SK-N-SH (cell line): ENCODE results near the gene FARSB. TPM values are rescaled to one million over a fixed set of nuclear protein-coding genes. Genes with fewer than 3 reads are reported as not detected.

Experiments used
- CTCF ChIA-PET: fragments of 300-600, 350-600 bp; formaldehyde crosslinking; extraction: SDS; loops from one replicate; lab custom pipeline; 2021; lab: Yijun Ruan, JAX
- POLR2A ChIA-PET: fragments of 350-600 bp; sonication (Branson Sonifier 250); formaldehyde crosslinking; extraction: SDS; loops from one replicate; lab custom pipeline; 2020; ENCODE audit warnings: antibody characterized with exemption, inconsistent platforms; lab: Yijun Ruan, JAX
- DNase-seq: peaks from one replicate; pipeline ENCODE4 v3.0.0; 2012
- H2AFZ ChIP-seq: fragments of 200-600 bp; sonication (generic); 2 replicates; pipeline ENCODE4 v1.8.1; 2016; ENCODE audit warnings: antibody characterized with exemption, mild to moderate bottlenecking, low read depth
- H3F3A ChIP-seq: fragments of 200-600 bp; sonication (generic); replicated peaks from 2 replicates; pipeline ENCODE3; 2016; ENCODE audit warnings: antibody characterized with exemption, mild to moderate bottlenecking; ENCODE audit not compliant: insufficient read depth
- H3K27ac ChIP-seq, 2 experiments: fragments of 200-500 bp in 1 of 2; fragments of 200-600 bp in 1 of 2; sonication (Bioruptor generic) in 1 of 2; sonication (generic), shearing (Covaris generic) in 1 of 2; 2 replicates each; pipeline versions ENCODE4 v1.5.1 to v1.6.1; 2014 to 2016; ENCODE audit warnings: low read depth in 2 of 2, inconsistent platforms in 1 of 2, low read length in 1 of 2, mild to moderate bottlenecking in 1 of 2, mixed read lengths in 1 of 2
- H3K27me3 ChIP-seq: fragments of 200-600 bp; sonication (generic), shearing (Covaris generic); 2 replicates; pipeline ENCODE4 v1.6.1; 2016; ENCODE audit warnings: mixed run types; ENCODE audit not compliant: insufficient read depth
- H3K36me3 ChIP-seq, 2 experiments: fragments of 200-500 bp in 1 of 2; fragments of 200-600 bp in 1 of 2; sonication (Bioruptor generic) in 1 of 2; sonication (generic) in 1 of 2; replicated peaks in 1 of 2; 2 replicates each; pipeline versions ENCODE3 to v1.5.1; 2014 to 2016; ENCODE audit warnings: low read length in 1 of 2, mild to moderate bottlenecking in 1 of 2; ENCODE audit not compliant: insufficient read depth in 2 of 2, control insufficient read depth in 1 of 2
- H3K4me1 ChIP-seq, 2 experiments: fragments of 200-500 bp in 1 of 2; fragments of 200-600 bp in 1 of 2; sonication (Bioruptor generic) in 1 of 2; sonication (generic), shearing (Covaris generic) in 1 of 2; 2 replicates each; pipeline versions ENCODE4 v1.5.1 to v1.6.1; 2014 to 2016; ENCODE audit warnings: low read depth in 1 of 2, low read length in 1 of 2, mixed run types in 1 of 2; ENCODE audit not compliant: insufficient read depth in 2 of 2, control insufficient read depth in 1 of 2
- H3K4me2 ChIP-seq: fragments of 200-600 bp; sonication (generic), shearing (Covaris generic); 2 replicates; pipeline ENCODE4 v1.6.1; 2017; ENCODE audit warnings: mixed run types
- H3K4me3 ChIP-seq, 2 experiments: fragments of 200-500 bp in 1 of 2; fragments of 200-600 bp in 1 of 2; sonication (Bioruptor generic) in 1 of 2; sonication (generic), shearing (Covaris generic) in 1 of 2; 2 replicates each; pipeline versions ENCODE4 v1.5.1 to v1.8.1; 2014 to 2016; ENCODE audit warnings: low read depth in 2 of 2, inconsistent platforms in 1 of 2, low read length in 1 of 2, mild to moderate bottlenecking in 1 of 2, mixed read lengths in 1 of 2, moderate library complexity in 1 of 2
- H3K79me2 ChIP-seq: fragments of 200-600 bp; sonication (generic); 2 replicates; pipeline ENCODE4 v1.8.1; 2017; ENCODE audit warnings: mild to moderate bottlenecking; ENCODE audit not compliant: insufficient read depth
- H3K9ac ChIP-seq: fragments of 200-600 bp; sonication (generic); 2 replicates; pipeline ENCODE4 v1.6.1; 2017; ENCODE audit warnings: mixed run types
- H3K9me2 ChIP-seq: fragments of 200-600 bp; sonication (generic); 2 replicates; pipeline ENCODE4 v1.6.1; 2017; ENCODE audit warnings: mixed run types
- H3K9me3 ChIP-seq: fragments of 200-600 bp; sonication (generic); 2 replicates; pipeline ENCODE4 v1.6.1; 2017; ENCODE audit warnings: mixed run types, mild to moderate bottlenecking, moderate library complexity
- H4K20me1 ChIP-seq: fragments of 200-600 bp; sonication (generic); 2 replicates; pipeline ENCODE4 v1.6.1; 2017; ENCODE audit warnings: mild to moderate bottlenecking, mixed run types; ENCODE audit not compliant: insufficient read depth
- CHD2 ChIP-seq: fragments of 150-350 bp; IDR thresholded peaks from 2 replicates; pipeline ENCODE4 v1.6.1; 2018; ENCODE audit warnings: low read length; ENCODE audit not compliant: partially characterized antibody
- EP300 ChIP-seq, 2 experiments: IDR thresholded peaks; 2 replicates each; pipeline versions ENCODE4 v1.4.0 to v1.6.1; 2012; ENCODE audit warnings: borderline replicate concordance in 1 of 2, low read depth in 1 of 2, low read length in 1 of 2
- EZH2phosphoT487 ChIP-seq: fragments of 200-600 bp; sonication (generic); IDR thresholded peaks from 2 replicates; pipeline ENCODE4 v1.6.1; 2017; ENCODE audit warnings: low read depth, mixed run types, mild to moderate bottlenecking, antibody characterized with exemption, moderate library complexity, borderline replicate concordance
- FOSL2 ChIP-seq: IDR thresholded peaks from 2 replicates; pipeline ENCODE4 v1.4.0; 2012; ENCODE audit warnings: low read depth, mild to moderate bottlenecking, moderate library complexity, borderline replicate concordance
- FOXJ3 ChIP-seq: sonication (generic); formaldehyde crosslinking; IDR thresholded peaks from 2 replicates; pipeline ENCODE4 v1.5.1; 2020; ENCODE audit warnings: mild to moderate bottlenecking, missing genetic modification reagents
- MXI1 ChIP-seq: IDR thresholded peaks from 2 replicates; pipeline ENCODE4 v1.6.1; 2012; ENCODE audit warnings: mild to moderate bottlenecking, low read depth, low read length, improper control_type of control experiment
- POLR2AphosphoS5 ChIP-seq: IDR thresholded peaks from 2 replicates; pipeline ENCODE4 v1.6.1; 2012; ENCODE audit warnings: low read depth, low read length
- RCOR1 ChIP-seq: fragments of 150-350 bp; IDR thresholded peaks from 2 replicates; pipeline ENCODE4 v1.6.1; 2017; ENCODE audit warnings: antibody characterized with exemption, low read length
- SIN3A ChIP-seq: IDR thresholded peaks from 2 replicates; pipeline ENCODE4 v1.6.1; 2012; ENCODE audit warnings: low read depth, mild to moderate bottlenecking, low read length, moderate library complexity, borderline replicate concordance
- SMC3 ChIP-seq: IDR thresholded peaks from 2 replicates; pipeline ENCODE4 v1.6.1; 2012; ENCODE audit warnings: low read depth, low read length, improper control_type of control experiment
- WGBS: methylation state at CpG from one replicate; pipeline ENCODE4 v1.1.6; 2017; ENCODE audit warnings: low lambda C conversion rate; 5-methylcytosine and 5-hydroxymethylcytosine counted together
- polyA plus RNA-seq, 3 experiments: library from polyadenylated mRNA; depleted of rRNA; stranded (reverse); fragments of >200 nt; gene quantifications; 2 replicates each; pipeline ENCODE4 v1.2.3, GENCODE V29; 2012
- TF ChIP-seq, protein P1 (sequence below): IDR thresholded peaks from 2 replicates; pipeline ENCODE4 v1.4.0; 2012; ENCODE audit warnings: low read depth, borderline replicate concordance

FARSB gene
- polyA plus RNA-seq, 1 of the 3 experiments (the other 2 are of a cell fraction): 15.4 TPM

- Histone ChIP-seq H3K4me3 (no peak overlapping the region), H3K9me3 (no peaks in the 10 kb centered on the region), H3K4me1 (no peaks in the 10 kb centered on the region), H3K27me3 (no peaks in the 10 kb centered on the region), H3K9me2 (no peaks in the 10 kb centered on the region), H3K79me2 (peaks cover 4% of the 10 kb centered on the region; the same call in 1 of the 2 replicates)
- TF ChIP-seq, protein P1, sequence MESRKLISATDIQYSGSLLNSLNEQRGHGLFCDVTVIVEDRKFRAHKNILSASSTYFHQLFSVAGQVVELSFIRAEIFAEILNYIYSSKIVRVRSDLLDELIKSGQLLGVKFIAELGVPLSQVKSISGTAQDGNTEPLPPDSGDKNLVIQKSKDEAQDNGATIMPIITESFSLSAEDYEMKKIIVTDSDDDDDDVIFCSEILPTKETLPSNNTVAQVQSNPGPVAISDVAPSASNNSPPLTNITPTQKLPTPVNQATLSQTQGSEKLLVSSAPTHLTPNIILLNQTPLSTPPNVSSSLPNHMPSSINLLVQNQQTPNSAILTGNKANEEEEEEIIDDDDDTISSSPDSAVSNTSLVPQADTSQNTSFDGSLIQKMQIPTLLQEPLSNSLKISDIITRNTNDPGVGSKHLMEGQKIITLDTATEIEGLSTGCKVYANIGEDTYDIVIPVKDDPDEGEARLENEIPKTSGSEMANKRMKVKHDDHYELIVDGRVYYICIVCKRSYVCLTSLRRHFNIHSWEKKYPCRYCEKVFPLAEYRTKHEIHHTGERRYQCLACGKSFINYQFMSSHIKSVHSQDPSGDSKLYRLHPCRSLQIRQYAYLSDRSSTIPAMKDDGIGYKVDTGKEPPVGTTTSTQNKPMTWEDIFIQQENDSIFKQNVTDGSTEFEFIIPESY: no peak
- no peak for TF ChIP-seq SIN3A
- no peak for TF ChIP-seq SMC3
- TF ChIP-seq FOXJ3 (CRISPR knock-in tag): no peak
- TF ChIP-seq CHD2: no peak
- no peak for TF ChIP-seq EP300 (IDR thresholded peaks at IDR 0.05; ENCODE audit: borderline replicate concordance in 1 of 2, low read depth in 1 of 2, low read length in 1 of 2)
- TF ChIP-seq, all 33 proteins: peak for 0
- Histone ChIP-seq H4K20me1 (no peaks in the 10 kb centered on the region), H3K9ac (no peak overlapping the region), H3K36me3 (peaks cover 58 to 67% of the 10 kb centered on the region in 2 experiments), H3F3A (peaks cover 4% of the 10 kb centered on the region), H3K4me2 (no peak overlapping the region), H2AFZ (no peak overlapping the region), H3K27ac (no peak overlapping the region)
- POLR2A ChIA-PET: no interaction called here
- 93% methylated on average over 1 of the region's 1 CpG for WGBS
- no peak for DNase-seq
- CTCF ChIA-PET: interaction anchor here (1.0 kb wide), 1 partner anchor 9 kb away, joined by 3 read pairs; no protein-coding TSS in a partner anchor
These were observed 12.8 kb downstream of the FARSB start for GRCh38 chr2:222643134-222643533.

DNA sequence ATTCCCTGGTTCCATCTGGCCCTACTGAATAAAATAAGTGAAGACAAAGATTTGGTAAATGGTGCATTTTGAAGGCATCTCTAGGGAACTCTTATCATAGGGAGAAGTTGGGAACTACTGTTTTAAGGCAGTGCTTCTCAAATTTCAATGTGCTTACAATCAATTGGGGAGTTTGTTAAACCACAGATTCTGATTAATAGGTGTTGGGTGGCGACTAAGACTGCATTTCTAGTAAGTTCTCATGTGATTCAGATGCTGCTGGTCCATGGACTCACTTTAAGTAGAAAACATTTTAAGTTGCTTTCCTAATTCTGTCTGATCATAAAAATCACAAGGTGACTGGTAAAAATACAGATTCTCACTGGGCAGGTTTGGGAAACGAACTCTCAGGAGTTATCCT lies 14.6 kb downstream of the FARSB start:
- Histone ChIP-seq H3K4me1 (no peaks in the 10 kb centered on the region), H3K9me3 (peaks cover 5% of the 10 kb centered on the region; the same call in 1 of the 2 replicates), H2AFZ (no peak overlapping the region), H3K79me2 (peaks cover 3% of the 10 kb centered on the region; the same call in 1 of the 2 replicates), H3K27me3 (no peaks in the 10 kb centered on the region), H3F3A (peaks cover 4% of the 10 kb centered on the region), H3K27ac (no peak overlapping the region), H3K36me3 (peaks cover 63 to 78% of the 10 kb centered on the region in 2 experiments), H3K4me3 (no peak overlapping the region), H3K4me2 (no peak overlapping the region), H3K9ac (no peak overlapping the region), H4K20me1 (no peaks in the 10 kb centered on the region), H3K9me2 (no peaks in the 10 kb centered on the region)
- no peak for TF ChIP-seq MXI1
- WGBS: 94% methylated on average over 2 of the region's 2 CpGs
- no peak for DNase-seq
- CTCF ChIA-PET: no interaction called here
- POLR2A ChIA-PET: no interaction called here

DNA sequence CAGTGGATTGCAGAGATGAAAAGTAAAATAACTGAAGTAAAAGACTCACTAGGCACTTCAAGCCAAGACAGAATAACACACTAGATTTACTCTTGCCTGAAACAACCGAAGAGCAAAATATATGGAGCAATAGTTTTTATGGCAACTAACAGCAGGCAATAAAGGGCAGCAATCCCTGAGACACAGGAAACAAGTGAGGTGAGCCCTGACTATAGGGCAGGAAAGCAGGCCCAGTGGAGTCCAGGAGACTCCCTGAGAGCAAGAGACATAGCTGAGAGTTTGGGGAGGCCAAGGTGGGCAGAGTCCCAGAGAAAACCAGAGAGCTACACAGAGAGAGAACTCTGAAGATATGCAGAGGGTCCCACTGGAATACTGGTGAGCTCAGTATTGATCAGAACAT lies 18.8 kb downstream of the FARSB start:
- CTCF ChIA-PET: interaction anchor here (0.6 to 1.2 kb wide), 2 partner anchors 17 to 171 kb away, joined by 3 read pairs; no protein-coding TSS in a partner anchor
- no peak overlapping the region for H3K27ac ChIP-seq
- WGBS: 95% methylated on average over 1 of the region's 1 CpG

More for the DNA sequence above, 18.8 kb downstream of the FARSB start:
- Histone ChIP-seq H4K20me1 (no peaks in the 10 kb centered on the region), H3K4me3 (no peak overlapping the region), H3K9ac (no peak overlapping the region), H3F3A (no peaks in the 10 kb centered on the region)
- TF ChIP-seq SIN3A: no peak
- no peak for TF ChIP-seq EP300 (IDR thresholded peaks at IDR 0.05; ENCODE audit: borderline replicate concordance in 1 of 2, low read depth in 1 of 2, low read length in 1 of 2)
- no peak for TF ChIP-seq EZH2phosphoT487
- no peak for TF ChIP-seq RCOR1
- no peak for TF ChIP-seq FOSL2
- TF ChIP-seq POLR2AphosphoS5: no peak
- TF ChIP-seq, all 33 proteins: peak for 0
- DNase-seq: no peak
- Histone ChIP-seq H3K79me2 (no peaks in the 10 kb centered on the region; the same call in 1 of the 2 replicates), H3K27me3 (no peaks in the 10 kb centered on the region), H3K4me2 (no peak overlapping the region), H2AFZ (no peak overlapping the region), H3K9me3 (peaks cover 5% of the 10 kb centered on the region; the same call in 1 of the 2 replicates), H3K9me2 (no peaks in the 10 kb centered on the region; the same call in 1 of the 2 replicates), H3K36me3 (peaks cover 67 to 73% of the 10 kb centered on the region in 2 experiments), H3K4me1 (no peaks in the 10 kb centered on the region)
- POLR2A ChIA-PET: no interaction called here
